CD4-positive, alpha-beta T cell treated with Interleukin-4 for 4 hours (primary cell): Measurements from ENCODE around the gene CPEB4.

Source experiments
- DNase-seq: peaks from one replicate; pipeline ENCODE4 v3.0.0-alpha.2; 2020

The CPEB4 gene

GRCh38 chr5:173887610-173888472, at the start of gene CPEB4:
TSS of gene CPEB4 (plus strand) at chr5:173888349. CDS start at chr5:173889734, 1,385 bp downstream.
- DNase-seq = peak; percentile 99

DNA sequence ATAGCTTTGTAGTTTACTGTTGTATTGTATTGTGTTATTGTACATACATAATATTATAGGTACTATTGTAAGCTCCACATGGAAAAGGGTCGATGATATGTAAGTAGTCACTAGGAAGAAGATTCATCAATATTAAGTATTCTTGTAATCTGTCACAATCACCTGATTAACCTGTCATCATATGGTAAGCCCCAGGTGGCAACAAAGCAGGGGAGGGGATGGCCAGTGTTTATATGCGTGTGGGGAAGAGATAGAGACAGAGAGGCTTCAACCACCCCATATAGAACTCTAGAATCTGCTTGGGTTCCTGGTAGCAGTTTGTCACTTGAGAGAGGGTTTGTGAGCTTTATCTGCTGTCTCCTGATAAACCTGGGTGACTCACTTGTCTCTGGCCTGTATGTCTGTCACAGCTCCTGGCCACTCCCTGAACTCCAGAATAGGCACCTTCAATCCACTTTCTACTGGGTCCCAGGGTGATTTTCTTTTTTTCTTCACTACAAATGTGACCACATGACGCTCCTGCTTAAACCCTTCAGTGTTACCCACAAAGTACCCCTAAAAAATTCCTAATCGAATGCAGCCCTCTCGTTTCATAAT, 48.9 kb upstream of the CPEB4 start:
- no peak for DNase-seq

DNA sequence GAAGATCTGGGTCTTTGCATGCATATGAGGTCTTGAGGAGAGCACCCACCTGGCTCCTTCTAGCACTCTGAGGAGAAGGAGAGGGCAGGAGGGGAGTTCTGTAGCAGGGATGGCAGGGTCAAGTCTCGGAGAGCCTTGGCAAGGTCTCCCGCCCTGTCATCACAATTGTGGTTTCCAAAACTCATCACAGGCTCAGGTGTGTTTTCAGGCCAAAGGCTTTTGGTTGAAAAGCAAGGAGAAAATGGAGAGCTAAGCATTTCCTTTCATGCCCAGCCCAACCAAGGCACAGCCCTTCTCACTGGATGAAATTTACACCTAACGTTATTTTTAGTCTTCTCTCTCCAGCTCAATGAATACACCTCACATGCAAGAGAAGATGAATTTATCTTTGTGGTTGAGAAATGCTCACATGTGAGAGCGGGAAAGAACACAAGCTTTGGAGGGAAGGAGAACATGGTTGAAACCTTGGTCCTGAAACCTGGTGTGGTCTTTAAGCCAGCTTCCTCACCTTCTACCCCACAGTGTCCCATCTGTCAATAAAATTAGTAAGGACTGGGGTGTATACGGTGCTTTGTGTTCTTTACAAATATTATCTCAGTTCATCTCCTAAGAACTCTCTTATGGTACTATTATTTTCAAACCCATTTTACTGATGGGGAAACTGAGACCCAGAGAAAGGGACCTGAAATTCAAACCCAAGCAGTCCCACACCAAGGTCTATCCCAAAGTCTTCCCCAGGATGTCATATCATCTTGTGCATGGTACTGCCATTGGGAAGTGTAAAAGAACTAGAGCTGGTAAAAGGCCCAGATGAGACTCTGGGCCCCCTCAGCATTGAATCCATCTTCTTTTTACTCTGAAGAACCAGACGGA, 47.8 kb upstream of the CPEB4 start:
- DNase-seq = no peak

DNA sequence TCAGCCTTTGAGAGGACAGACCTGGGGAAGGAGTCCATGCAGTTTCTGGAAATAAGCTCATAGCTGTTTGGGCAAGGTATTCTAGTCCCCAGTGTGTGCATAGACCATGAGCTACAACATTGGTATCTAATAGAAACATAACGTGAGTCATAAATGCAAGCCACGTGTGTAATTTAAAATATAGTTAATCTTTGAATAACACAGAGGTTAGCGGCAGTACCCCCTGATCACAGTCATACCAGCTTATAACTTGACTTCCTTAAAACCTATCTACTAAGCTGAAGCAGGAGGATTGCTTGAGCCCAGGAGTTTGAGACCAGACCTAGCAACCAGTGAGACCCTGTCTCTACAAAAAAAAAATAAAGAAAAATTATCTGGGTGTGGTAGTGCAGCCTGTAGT, 46.4 kb upstream of the CPEB4 start:
- DNase-seq = no peak

DNA sequence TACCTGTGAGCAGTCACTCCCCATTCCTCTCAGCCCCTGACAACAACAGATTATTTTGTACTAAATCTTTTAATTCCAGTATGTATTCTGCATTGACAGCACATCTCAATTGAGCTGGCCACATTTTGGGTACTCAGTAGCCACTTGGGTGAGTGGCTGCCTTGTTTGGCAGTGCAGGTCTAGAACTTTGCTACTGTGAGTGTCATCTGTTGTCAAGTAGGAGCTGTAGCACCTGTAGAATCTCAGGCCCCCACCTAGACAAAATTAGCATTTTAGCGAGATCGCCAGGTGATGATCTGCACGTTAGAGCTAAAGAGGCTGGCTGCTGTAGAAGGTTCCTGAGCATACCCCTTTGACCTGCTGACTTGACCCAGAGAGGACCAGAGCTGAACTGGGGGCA, 44.4 kb upstream of the CPEB4 start:
- DNase-seq = no peak

DNA sequence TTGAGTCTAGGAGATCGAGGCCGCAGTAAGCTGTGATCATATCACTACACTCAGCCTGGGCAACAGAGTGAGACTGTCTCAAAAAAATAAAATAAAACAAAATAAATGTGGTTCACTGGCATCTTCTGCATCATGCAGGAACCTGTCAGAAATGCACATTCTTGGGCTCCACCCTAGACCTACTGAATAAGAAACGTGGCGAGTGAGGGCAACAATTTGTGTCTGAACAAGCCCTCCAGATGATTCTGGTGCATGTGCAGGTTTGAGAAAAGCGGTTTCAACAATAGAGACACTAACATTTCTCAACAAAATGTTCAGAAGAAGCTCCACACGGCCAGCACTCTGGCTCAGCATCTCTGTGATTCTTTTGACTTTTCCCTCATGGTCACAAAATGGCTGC, 42.8 kb upstream of the CPEB4 start:
- DNase-seq = no peak

DNA sequence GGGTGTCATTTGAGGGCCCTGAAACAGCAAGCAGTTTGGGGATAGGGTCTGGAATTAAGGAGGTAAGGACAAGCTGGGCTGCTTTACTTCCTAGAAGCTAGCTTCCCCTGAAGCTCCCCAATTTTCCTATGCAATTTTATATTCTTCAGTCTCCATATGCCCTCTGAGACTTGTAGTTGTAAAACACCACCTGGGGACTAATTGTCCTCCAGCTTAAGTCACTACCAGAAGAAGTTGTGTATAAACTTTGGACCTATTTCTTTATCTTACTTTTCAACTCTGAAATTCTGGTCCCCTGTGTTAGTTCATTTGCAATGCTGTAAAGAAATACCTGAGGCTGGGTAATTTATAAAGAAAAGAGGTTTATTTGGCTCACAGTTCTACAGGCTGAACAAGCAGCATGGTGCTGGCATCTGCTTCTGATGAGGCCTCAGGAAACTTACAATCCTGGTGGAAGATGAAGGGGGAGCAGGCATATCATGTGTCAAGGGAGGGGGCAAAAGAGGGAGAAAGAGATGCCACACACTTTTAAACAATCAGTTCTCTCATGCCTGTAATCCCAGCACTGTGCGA, 41.1 kb upstream of the CPEB4 start:
- no peak for DNase-seq

GRCh38 chr5:173848986-173849596, 39.1 kb upstream of the CPEB4 start:
- no peak for DNase-seq

GRCh38 chr5:173849908-173850307, 38.2 kb upstream of the CPEB4 start:
- DNase-seq = no peak

GRCh38 chr5:173850659-173851058, 37.5 kb upstream of the CPEB4 start:
- no peak for DNase-seq

DNA sequence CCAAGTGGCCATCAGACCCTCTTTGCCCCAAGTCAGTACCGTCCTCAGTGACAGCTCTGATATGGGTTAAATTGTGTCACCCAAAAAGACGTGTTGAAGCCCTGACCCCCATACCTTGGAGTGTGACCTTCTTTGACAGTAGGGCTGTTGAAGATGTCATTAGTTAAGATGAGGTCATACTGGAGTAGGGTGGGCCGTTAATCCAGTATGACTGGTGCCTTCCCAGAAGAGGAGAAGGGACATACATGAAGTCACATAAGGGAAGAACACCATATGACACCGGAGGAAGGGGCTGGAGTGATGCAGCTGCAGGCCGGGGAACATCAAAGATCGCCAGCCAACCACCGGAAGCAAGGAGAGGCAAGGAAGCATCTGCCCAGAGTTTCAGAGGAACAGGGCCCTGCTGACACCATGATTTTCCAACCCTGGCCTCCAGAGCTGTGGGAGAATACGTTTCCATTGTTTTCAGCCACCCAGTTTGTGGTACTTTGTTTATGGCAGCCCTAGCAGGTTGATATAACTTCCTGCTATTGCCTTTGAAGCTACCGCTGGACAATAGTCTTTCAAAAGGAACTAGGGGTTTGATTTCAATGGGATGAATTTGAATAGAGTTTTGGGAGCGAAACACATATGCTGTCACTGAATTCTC, 36.4 kb upstream of the CPEB4 start:
- DNase-seq = no peak

GRCh38 chr5:173852790-173853359, 35.3 kb upstream of the CPEB4 start:
- no peak for DNase-seq

DNA sequence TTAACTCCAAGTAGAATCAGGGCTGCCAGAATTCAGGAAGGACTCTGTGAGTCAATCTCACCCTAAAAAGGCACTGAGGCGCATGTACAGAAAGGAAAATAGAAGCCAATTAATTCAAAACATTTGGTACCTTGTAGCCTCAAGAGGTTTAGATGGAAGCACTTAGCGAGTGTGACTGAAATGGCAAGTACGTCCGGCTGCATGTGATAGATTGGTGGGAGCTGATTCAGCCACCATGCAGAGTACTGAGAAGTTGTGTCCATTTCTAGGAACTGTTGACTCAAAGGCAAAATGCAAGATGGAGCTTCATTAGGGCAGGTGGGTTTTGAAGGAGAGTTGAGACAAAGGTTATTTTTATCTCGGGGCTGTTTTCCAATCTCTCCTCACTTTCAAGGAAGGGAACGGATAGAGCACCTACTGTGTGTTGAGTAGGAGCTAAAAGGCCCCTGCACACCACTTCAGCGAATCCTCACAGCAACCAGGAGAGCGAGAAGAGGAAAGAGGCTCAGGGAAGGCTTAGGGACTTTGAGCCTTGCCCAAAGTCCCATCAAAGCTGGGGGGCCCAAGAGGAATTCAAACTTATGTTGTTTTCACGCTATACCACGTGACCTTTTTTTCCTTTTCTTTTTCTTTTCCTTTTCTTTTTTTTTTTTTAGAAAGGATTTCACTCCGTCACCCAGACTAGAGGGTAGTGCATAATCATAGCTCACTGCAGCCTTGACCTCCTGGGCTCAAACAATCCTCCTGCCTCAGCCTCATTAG, 34.6 kb upstream of the CPEB4 start:
- DNase-seq = no peak

GRCh38 chr5:173855162-173855994, 32.8 kb upstream of the CPEB4 start:
- no peak for DNase-seq

GRCh38 chr5:173855995-173856656, 32.0 kb upstream of the CPEB4 start:
- no peak for DNase-seq

DNA sequence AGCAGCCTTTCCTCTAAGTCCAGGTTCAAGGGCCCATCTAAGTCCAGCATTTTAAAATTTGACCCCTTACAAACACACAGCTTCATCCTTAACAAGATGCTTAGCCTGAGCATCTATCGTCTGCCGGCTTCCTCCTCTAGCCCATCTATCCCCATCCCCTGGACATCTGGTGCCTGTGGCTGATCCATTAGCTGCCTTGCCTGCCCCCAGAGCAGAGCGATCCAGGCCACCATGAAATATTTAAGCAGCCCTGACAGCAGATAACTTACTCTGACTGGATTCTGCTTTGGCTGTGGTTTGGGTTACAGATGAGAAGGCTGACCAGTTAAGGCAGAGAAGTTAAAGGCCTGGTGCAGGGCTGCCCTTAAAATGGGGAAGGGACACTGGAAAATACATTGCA, 30.9 kb upstream of the CPEB4 start:
- DNase-seq = no peak

- no peak for DNase-seq
Observed at GRCh38 chr5:173858021-173858669, 30.0 kb upstream of the CPEB4 start.

DNA sequence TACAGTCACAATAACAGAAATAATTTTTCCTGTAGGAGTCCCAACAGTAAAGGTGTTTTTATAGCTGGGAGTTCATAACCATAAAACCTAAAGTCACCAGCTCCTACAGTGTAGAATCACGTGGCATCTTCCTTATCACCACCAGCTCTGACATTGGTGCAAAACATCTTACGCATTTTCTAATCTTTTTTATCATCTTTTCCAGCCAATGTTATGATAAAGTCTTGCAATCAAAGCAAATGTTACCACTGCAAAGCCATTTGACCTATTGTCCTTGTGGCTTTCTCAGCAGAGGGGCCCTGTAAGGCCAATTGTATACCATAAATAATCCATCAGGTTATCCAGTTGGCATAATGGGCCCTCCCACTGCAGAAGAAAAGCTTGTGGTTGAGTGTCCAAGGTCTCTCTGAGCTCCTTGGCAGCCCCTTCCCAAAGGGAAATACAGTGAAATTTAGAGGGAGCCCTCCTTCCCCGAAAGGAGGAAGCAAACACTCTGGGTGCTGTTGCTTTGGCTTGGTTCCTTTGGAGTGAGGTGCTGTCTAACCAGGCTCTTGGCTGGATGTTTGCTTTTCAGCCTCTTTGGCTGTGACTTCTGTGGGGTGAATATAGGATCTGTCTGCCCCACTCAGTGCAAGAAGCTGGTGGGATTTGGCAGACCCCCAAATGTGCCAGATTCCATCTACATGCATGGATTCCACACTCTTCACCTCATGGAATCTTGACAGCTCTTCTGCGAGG, 29.3 kb upstream of the CPEB4 start:
- no peak for DNase-seq
